ENCODE data around the gene ZNF45.

ZNF45 gene

GRCh38 chr19:43914051-43914450, 21.0 kb downstream of the ZNF45 start:
- no peaks in the 10 kb centered on the region for H3K4me1 ChIP-seq (ENCODE audit: control extremely low read depth in 1 of 4, control insufficient read depth in 4 of 4, insufficient read depth in 4 of 4, low read length in 3 of 4)
- DNase-seq = no peak
- H3K27ac ChIP-seq (ENCODE audit: insufficient read depth in 1 of 2, low read depth in 1 of 2, low read length in 2 of 2, poor library complexity in 1 of 2, severe bottlenecking in 2 of 2) = no peak overlapping the region
- peak overlapping the region in 1 of 7 experiments; percentile 1 for H3K4me3 ChIP-seq (ENCODE audit: control insufficient read depth in 1 of 7, extremely low read depth in 1 of 7, insufficient read depth in 4 of 7, low read depth in 2 of 7, low read length in 6 of 7)
- WGBS (ENCODE audit: insufficient coverage) = 93% methylated on average over 3 of the region's 3 CpGs
- ChIA-PET CTCF (interaction anchor here (1.1 kb wide), 1 partner anchor 89 kb away, joined by 3 read pairs; no protein-coding TSS in a partner anchor), POLR2A (no interaction called here)
- no peaks in the 10 kb centered on the region for H3K27me3 ChIP-seq (replicated peaks in 2 of 5; ENCODE audit: control insufficient read depth in 4 of 5, insufficient read depth in 5 of 5, low read length in 4 of 5)
- H3K36me3 ChIP-seq (ENCODE audit: control insufficient read depth in 4 of 4, insufficient read depth in 4 of 4, low read length in 3 of 4) = peaks cover 42 to 69% (median 59%) of the 10 kb centered on the region in 4 experiments
- H3K9me3 ChIP-seq (ENCODE audit: control extremely low read depth in 1 of 5, control insufficient read depth in 4 of 5, insufficient read depth in 2 of 5, low read depth in 1 of 5, low read length in 4 of 5) = peaks cover 26 to 94% (median 59%) of the 10 kb centered on the region in 5 experiments

- CTCF ChIA-PET = no interaction called here
- WGBS (ENCODE audit: insufficient coverage) = 100% methylated on average over 5 of the region's 7 CpGs
- H3K36me3 ChIP-seq (ENCODE audit: control insufficient read depth in 4 of 4, insufficient read depth in 4 of 4, low read length in 3 of 4) = peaks cover 35 to 63% (median 52%) of the 10 kb centered on the region in 4 experiments
These were observed 21.7 kb downstream of the ZNF45 start for GRCh38 chr19:43913383-43913782.

GRCh38 chr19:43910884-43911283, 24.2 kb downstream of the ZNF45 start:
- POLR2A ChIA-PET = no interaction called here
- no peak for DNase-seq
- CTCF ChIA-PET = no interaction called here
- no peak overlapping the region for H3K4me3 ChIP-seq (ENCODE audit: control insufficient read depth in 1 of 7, extremely low read depth in 1 of 7, insufficient read depth in 4 of 7, low read depth in 2 of 7, low read length in 6 of 7)
- no peak overlapping the region for H3K27ac ChIP-seq (ENCODE audit: insufficient read depth in 1 of 2, low read depth in 1 of 2, low read length in 2 of 2, poor library complexity in 1 of 2, severe bottlenecking in 2 of 2)
- no peaks in the 10 kb centered on the region for H3K4me1 ChIP-seq (ENCODE audit: control extremely low read depth in 1 of 4, control insufficient read depth in 4 of 4, insufficient read depth in 4 of 4, low read length in 3 of 4)
- H3K9me3 ChIP-seq (ENCODE audit: control extremely low read depth in 1 of 5, control insufficient read depth in 4 of 5, insufficient read depth in 2 of 5, low read depth in 1 of 5, low read length in 4 of 5) = peaks cover 25 to 93% (median 52%) of the 10 kb centered on the region in 5 experiments
- peaks cover 23 to 38% (median 29%) of the 10 kb centered on the region in 4 experiments for H3K36me3 ChIP-seq (ENCODE audit: control insufficient read depth in 4 of 4, insufficient read depth in 4 of 4, low read length in 3 of 4)
- H3K27me3 ChIP-seq (replicated peaks in 2 of 5; ENCODE audit: control insufficient read depth in 4 of 5, insufficient read depth in 5 of 5, low read length in 4 of 5) = no peaks in the 10 kb centered on the region

More at GRCh38 chr19:43913383-43913782, 21.7 kb downstream of the ZNF45 start:
- Histone ChIP-seq H3K27me3 (replicated peaks in 2 of 5; ENCODE audit: control insufficient read depth in 4 of 5, insufficient read depth in 5 of 5, low read length in 4 of 5) (no peaks in the 10 kb centered on the region), H3K9me3 (ENCODE audit: control extremely low read depth in 1 of 5, control insufficient read depth in 4 of 5, insufficient read depth in 2 of 5, low read depth in 1 of 5, low read length in 4 of 5) (peaks cover 26 to 94% (median 61%) of the 10 kb centered on the region in 5 experiments), H3K27ac (ENCODE audit: insufficient read depth in 1 of 2, low read depth in 1 of 2, low read length in 2 of 2, poor library complexity in 1 of 2, severe bottlenecking in 2 of 2) (no peak overlapping the region), H3K4me1 (ENCODE audit: control extremely low read depth in 1 of 4, control insufficient read depth in 4 of 4, insufficient read depth in 4 of 4, low read length in 3 of 4) (no peaks in the 10 kb centered on the region), H3K4me3 (ENCODE audit: control insufficient read depth in 1 of 7, extremely low read depth in 1 of 7, insufficient read depth in 4 of 7, low read depth in 2 of 7, low read length in 6 of 7) (peak overlapping the region in 1 of 7 experiments; percentile 1)
- POLR2A ChIA-PET = no interaction called here
- no peak for DNase-seq

DNA sequence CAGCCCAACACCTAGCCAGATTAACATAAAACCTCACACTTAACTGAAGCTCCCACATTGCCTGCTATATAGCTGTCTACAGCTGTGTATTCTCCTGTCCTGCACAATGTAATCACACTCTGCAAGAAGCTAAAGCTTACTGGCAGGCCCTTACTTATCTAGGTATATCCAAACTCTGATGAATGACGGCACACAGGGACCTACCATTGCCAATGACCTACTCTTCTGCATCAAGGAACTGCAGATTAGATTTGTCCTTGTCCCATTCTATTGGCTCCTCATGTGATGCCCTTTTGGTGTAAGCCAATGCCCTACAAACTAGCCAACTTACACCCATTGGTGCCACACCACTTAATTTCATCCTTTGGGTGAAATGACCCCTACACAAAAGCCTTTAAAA, 26.4 kb downstream of the ZNF45 start:
- no peak for DNase-seq
- H3K27ac ChIP-seq (ENCODE audit: insufficient read depth in 1 of 2, low read depth in 1 of 2, low read length in 2 of 2, poor library complexity in 1 of 2, severe bottlenecking in 2 of 2) = no peak overlapping the region
- peaks cover 17 to 93% (median 31%) of the 10 kb centered on the region in 5 experiments for H3K9me3 ChIP-seq (ENCODE audit: control extremely low read depth in 1 of 5, control insufficient read depth in 4 of 5, insufficient read depth in 2 of 5, low read depth in 1 of 5, low read length in 4 of 5)
- no peaks in the 10 kb centered on the region for H3K4me1 ChIP-seq (ENCODE audit: control extremely low read depth in 1 of 4, control insufficient read depth in 4 of 4, insufficient read depth in 4 of 4, low read length in 3 of 4)
- H3K36me3 ChIP-seq (ENCODE audit: control insufficient read depth in 4 of 4, insufficient read depth in 4 of 4, low read length in 3 of 4) = peaks cover 5 to 15% (median 8%) of the 10 kb centered on the region in 4 experiments
- no peaks in the 10 kb centered on the region for H3K27me3 ChIP-seq (replicated peaks in 2 of 5; ENCODE audit: control insufficient read depth in 4 of 5, insufficient read depth in 5 of 5, low read length in 4 of 5)
- ChIA-PET CTCF (no interaction called here), POLR2A (no interaction called here)
- H3K4me3 ChIP-seq (ENCODE audit: control insufficient read depth in 1 of 7, extremely low read depth in 1 of 7, insufficient read depth in 4 of 7, low read depth in 2 of 7, low read length in 6 of 7) = no peak overlapping the region
- 100% methylated on average over 1 of the region's 1 CpG for WGBS (ENCODE audit: insufficient coverage)

- ChIA-PET POLR2A (no interaction called here), CTCF (interaction anchor here (1.0 kb wide), 1 partner anchor 29 kb away, joined by 3 read pairs; no protein-coding TSS in a partner anchor)
- DNase-seq = no peak
- Histone ChIP-seq H3K4me3 (ENCODE audit: control insufficient read depth in 1 of 7, extremely low read depth in 1 of 7, insufficient read depth in 4 of 7, low read depth in 2 of 7, low read length in 6 of 7) (no peak overlapping the region), H3K4me1 (ENCODE audit: control extremely low read depth in 1 of 4, control insufficient read depth in 4 of 4, insufficient read depth in 4 of 4, low read length in 3 of 4) (peaks cover 0 to 4% (median 1%) of the 10 kb centered on the region in 4 experiments), H3K9me3 (ENCODE audit: control extremely low read depth in 1 of 5, control insufficient read depth in 4 of 5, insufficient read depth in 2 of 5, low read depth in 1 of 5, low read length in 4 of 5) (peaks cover 14 to 82% (median 28%) of the 10 kb centered on the region in 5 experiments), H3K27ac (ENCODE audit: insufficient read depth in 1 of 2, low read depth in 1 of 2, low read length in 2 of 2, poor library complexity in 1 of 2, severe bottlenecking in 2 of 2) (no peak overlapping the region), H3K27me3 (replicated peaks in 2 of 5; ENCODE audit: control insufficient read depth in 4 of 5, insufficient read depth in 5 of 5, low read length in 4 of 5) (no peaks in the 10 kb centered on the region), H3K36me3 (ENCODE audit: control insufficient read depth in 4 of 4, insufficient read depth in 4 of 4, low read length in 3 of 4) (peaks cover 0 to 4% (median 0%) of the 10 kb centered on the region in 4 experiments)
- WGBS (ENCODE audit: insufficient coverage) = no CpG with 5 or more reads among the region's 2 CpGs
These were observed 28.3 kb downstream of the ZNF45 start for GRCh38 chr19:43906774-43907173.

DNA sequence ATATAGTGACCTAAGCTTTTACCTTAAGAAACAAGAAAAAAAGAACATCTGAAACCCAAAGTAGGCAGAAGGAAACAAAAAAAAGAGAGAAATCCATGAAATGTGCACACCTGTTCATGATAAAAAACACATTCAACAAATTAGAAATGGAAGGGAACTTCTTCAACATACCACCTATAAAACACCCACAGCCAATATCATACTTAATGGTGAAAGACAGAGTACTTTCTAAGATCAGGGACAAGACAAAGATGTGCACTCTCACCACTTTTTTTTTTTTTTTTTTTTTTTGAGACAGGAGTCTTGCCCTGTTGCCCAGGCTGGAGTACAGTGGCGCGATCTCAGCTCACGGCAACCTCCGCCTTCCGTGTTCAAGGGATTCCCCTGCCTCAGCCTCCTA, 29.2 kb downstream of the ZNF45 start:
- Histone ChIP-seq H3K27ac (ENCODE audit: insufficient read depth in 1 of 2, low read depth in 1 of 2, low read length in 2 of 2, poor library complexity in 1 of 2, severe bottlenecking in 2 of 2) (no peak overlapping the region), H3K4me1 (ENCODE audit: control extremely low read depth in 1 of 4, control insufficient read depth in 4 of 4, insufficient read depth in 4 of 4, low read length in 3 of 4) (peaks cover 0 to 13% (median 7%) of the 10 kb centered on the region in 4 experiments), H3K36me3 (ENCODE audit: control insufficient read depth in 4 of 4, insufficient read depth in 4 of 4, low read length in 3 of 4) (peaks cover 0 to 2% (median 0%) of the 10 kb centered on the region in 4 experiments), H3K27me3 (replicated peaks in 2 of 5; ENCODE audit: control insufficient read depth in 4 of 5, insufficient read depth in 5 of 5, low read length in 4 of 5) (no peaks in the 10 kb centered on the region), H3K4me3 (ENCODE audit: control insufficient read depth in 1 of 7, extremely low read depth in 1 of 7, insufficient read depth in 4 of 7, low read depth in 2 of 7, low read length in 6 of 7) (peak overlapping the region in 1 of 7 experiments; percentile 0), H3K9me3 (ENCODE audit: control extremely low read depth in 1 of 5, control insufficient read depth in 4 of 5, insufficient read depth in 2 of 5, low read depth in 1 of 5, low read length in 4 of 5) (peaks cover 11 to 73% (median 26%) of the 10 kb centered on the region in 5 experiments)
- no peak for DNase-seq
- ChIA-PET CTCF (no interaction called here), POLR2A (no interaction called here)
- no CpG with 5 or more reads among the region's 5 CpGs for WGBS (ENCODE audit: insufficient coverage)

- peaks cover 17 to 71% (median 20%) of the 10 kb centered on the region in 5 experiments for H3K9me3 ChIP-seq (ENCODE audit: control extremely low read depth in 1 of 5, control insufficient read depth in 4 of 5, insufficient read depth in 2 of 5, low read depth in 1 of 5, low read length in 4 of 5)
- H3K4me1 ChIP-seq (ENCODE audit: control extremely low read depth in 1 of 4, control insufficient read depth in 4 of 4, insufficient read depth in 4 of 4, low read length in 3 of 4) = peaks cover 0 to 14% (median 8%) of the 10 kb centered on the region in 4 experiments
- WGBS (ENCODE audit: insufficient coverage) = 100% methylated on average over 1 of the region's 4 CpGs
- H3K27me3 ChIP-seq (replicated peaks in 2 of 5; ENCODE audit: control insufficient read depth in 4 of 5, insufficient read depth in 5 of 5, low read length in 4 of 5) = no peaks in the 10 kb centered on the region
- no peak for DNase-seq
- H3K4me3 ChIP-seq (ENCODE audit: control insufficient read depth in 1 of 7, extremely low read depth in 1 of 7, insufficient read depth in 4 of 7, low read depth in 2 of 7, low read length in 6 of 7) = peak overlapping the region in 5 of 7 experiments; percentile 74 to 90 (median 83)
- CTCF ChIA-PET = interaction anchor here (0.7 kb wide), 1 partner anchor 48 kb away, joined by 4 read pairs; no protein-coding TSS in a partner anchor
- peaks cover 0 to 12% (median 1%) of the 10 kb centered on the region in 4 experiments for H3K36me3 ChIP-seq (ENCODE audit: control insufficient read depth in 4 of 4, insufficient read depth in 4 of 4, low read length in 3 of 4)
- POLR2A ChIA-PET = no interaction called here
- H3K27ac ChIP-seq (ENCODE audit: insufficient read depth in 1 of 2, low read depth in 1 of 2, low read length in 2 of 2, poor library complexity in 1 of 2, severe bottlenecking in 2 of 2) = no peak overlapping the region
These were observed 32.7 kb downstream of the ZNF45 start for GRCh38 chr19:43902399-43902798.
